Cardiac muscle cell (in vitro differentiated cells and primary cell): ENCODE results near the gene HNRNPUL1. TPM values are rescaled to one million over a fixed set of nuclear protein-coding genes. Genes with fewer than 3 reads are reported as not detected.

ENCODE experiments used
- DNase-seq, 2 donors: peaks; one replicate each; pipeline versions ENCODE4 v3.0.0 to v3.0.0-alpha.2; 2010 to 2017; ENCODE audit warnings: low read depth in 1 of 2, low spot score in 1 of 2
- H3K27ac ChIP-seq: fragments of 200-600 bp; sonication (generic); 2 replicates; pipeline ENCODE4 v1.5.1; 2016
- H3K27me3 ChIP-seq: fragments of 200-600 bp; sonication (generic); 2 replicates; pipeline ENCODE4 v1.6.0; 2016; ENCODE audit warnings: control low read depth
- H3K36me3 ChIP-seq: fragments of 200-600 bp; sonication (generic); 2 replicates; pipeline ENCODE4 v1.5.1; 2016; ENCODE audit warnings: control low read depth
- H3K4me1 ChIP-seq: fragments of 200-600 bp; sonication (generic); 2 replicates; pipeline ENCODE4 v1.8.1; 2017; ENCODE audit warnings: low read depth, mild to moderate bottlenecking, mixed run types
- H3K4me3 ChIP-seq: fragments of 200-600 bp; sonication (generic); 2 replicates; pipeline ENCODE4 v1.5.1; 2016; ENCODE audit warnings: mild to moderate bottlenecking
- H3K9me3 ChIP-seq: fragments of 200-600 bp; sonication (generic); 2 replicates; pipeline ENCODE4 v1.5.1; 2017; ENCODE audit warnings: low read depth, mild to moderate bottlenecking, control low read depth
- CTCF ChIP-seq: IDR thresholded peaks from 2 replicates; pipeline ENCODE4 v1.5.1; 2012; ENCODE audit warnings: low read depth, mild to moderate bottlenecking, low read length
- polyA plus RNA-seq: library from polyadenylated mRNA; unstranded; fragments of >200 nt; fragmentation: Nextera tagmentation; extraction: Ambion mirVana; gene quantifications from 2 replicates; pipeline ENCODE4 v1.2.1, GENCODE V29; 2016
- total RNA-seq: library from RNA; depleted of rRNA; stranded (reverse); fragments of >200 nt; gene quantifications from 2 replicates; pipeline ENCODE4 v1.2.3, GENCODE V29; 2016

The HNRNPUL1 gene
- total and polyA plus RNA-seq, 2 experiments from 2014 or later = 148 to 195 TPM

- H3K27ac ChIP-seq = no peak overlapping the region
- no peak overlapping the region for H3K4me3 ChIP-seq
- H3K9me3 ChIP-seq = no peaks in the 10 kb centered on the region
- TF ChIP-seq CTCF = no peak
- H3K36me3 ChIP-seq = peaks cover 14% of the 10 kb centered on the region
- DNase-seq = no peak
- H3K4me1 ChIP-seq = no peaks in the 10 kb centered on the region
- H3K27me3 ChIP-seq = no peaks in the 10 kb centered on the region
Observed at GRCh38 chr19:41238244-41238643, 25.9 kb upstream of the HNRNPUL1 start.

- H3K36me3 ChIP-seq = peaks cover 14% of the 10 kb centered on the region
- DNase-seq = no peak
- H3K4me1 ChIP-seq = no peaks in the 10 kb centered on the region
- H3K27ac ChIP-seq = no peak overlapping the region
- no peak for TF ChIP-seq CTCF
- H3K4me3 ChIP-seq = no peak overlapping the region
- no peaks in the 10 kb centered on the region for H3K9me3 ChIP-seq
- no peaks in the 10 kb centered on the region for H3K27me3 ChIP-seq
Observed at GRCh38 chr19:41239363-41239762, 24.8 kb upstream of the HNRNPUL1 start.

DNA sequence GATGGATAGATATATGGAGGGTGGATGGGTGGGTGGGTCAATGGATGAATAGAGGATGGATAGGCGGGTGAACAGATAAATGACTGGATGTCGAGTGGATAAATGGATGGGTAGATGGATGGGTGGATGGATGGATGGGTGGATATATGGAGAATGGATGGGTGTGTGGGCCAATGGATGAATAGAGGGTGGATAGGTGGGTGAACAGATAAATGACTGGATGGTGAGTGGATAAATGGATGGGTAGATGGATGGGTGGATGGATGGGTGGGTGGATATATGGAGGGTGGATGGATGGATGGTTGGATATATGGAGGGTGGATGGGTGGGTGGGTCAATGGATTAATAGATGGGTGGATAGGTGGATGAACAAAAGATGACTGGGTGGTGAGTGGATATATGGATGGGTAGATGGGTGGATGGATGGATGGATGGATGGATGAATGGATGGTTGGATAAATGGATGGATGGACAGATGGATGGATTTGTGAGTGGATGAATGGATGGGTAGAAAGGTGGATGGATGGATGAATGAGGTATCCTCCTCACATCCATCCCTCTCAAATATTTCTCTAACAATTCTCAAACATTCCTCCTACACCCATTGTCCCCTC lies 24.1 kb upstream of the HNRNPUL1 start:
- peaks cover 14% of the 10 kb centered on the region for H3K36me3 ChIP-seq
- H3K4me1 ChIP-seq = no peaks in the 10 kb centered on the region
- TF ChIP-seq CTCF = no peak
- no peak overlapping the region for H3K27ac ChIP-seq
- H3K27me3 ChIP-seq = no peaks in the 10 kb centered on the region
- H3K9me3 ChIP-seq = no peaks in the 10 kb centered on the region
- no peak for DNase-seq
- H3K4me3 ChIP-seq = no peak overlapping the region

DNA sequence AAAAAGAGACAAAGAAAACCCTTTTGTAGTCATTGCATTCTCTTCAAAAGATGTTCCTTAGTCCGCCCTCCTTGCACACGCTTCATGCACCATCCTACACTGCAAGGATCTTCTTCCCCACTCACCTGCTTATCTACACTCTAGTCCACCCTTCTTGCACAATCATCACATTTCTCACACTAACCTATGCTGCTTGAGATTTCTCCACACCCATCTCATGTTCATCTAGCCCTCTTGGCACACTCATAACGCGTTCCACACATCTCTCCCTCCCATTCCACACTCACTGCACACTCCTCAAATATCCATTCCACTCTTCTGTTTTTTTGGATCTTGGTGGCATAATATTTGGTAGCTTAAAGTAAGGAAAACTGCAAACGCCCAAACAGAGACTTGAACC lies 22.3 kb upstream of the HNRNPUL1 start:
- TF ChIP-seq CTCF = no peak
- Histone ChIP-seq H3K9me3 (no peaks in the 10 kb centered on the region), H3K4me1 (no peaks in the 10 kb centered on the region), H3K27ac (no peak overlapping the region), H3K36me3 (peaks cover 14% of the 10 kb centered on the region), H3K4me3 (no peak overlapping the region), H3K27me3 (no peaks in the 10 kb centered on the region)
- DNase-seq = no peak

DNA sequence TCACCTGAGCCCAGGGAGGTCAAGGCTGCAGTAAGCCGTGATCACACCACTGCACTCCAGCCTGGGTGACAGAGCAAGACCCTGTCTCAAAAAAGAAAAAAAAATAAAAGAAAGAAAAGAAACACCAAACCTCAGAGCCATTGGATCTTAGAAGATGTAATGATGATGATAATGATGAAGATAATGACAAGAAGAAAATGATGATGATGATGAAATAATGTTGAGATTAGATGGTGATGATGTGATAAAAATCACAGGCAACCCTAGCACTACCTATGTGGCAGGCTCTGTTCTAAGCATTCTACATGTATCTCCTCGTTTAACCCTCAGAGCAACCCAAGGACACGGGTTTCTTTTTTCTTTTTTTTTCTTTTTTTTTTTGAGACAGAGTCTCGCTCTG lies 20.1 kb upstream of the HNRNPUL1 start:
- Histone ChIP-seq H3K4me1 (no peaks in the 10 kb centered on the region), H3K27me3 (no peaks in the 10 kb centered on the region), H3K27ac (no peak overlapping the region), H3K9me3 (no peaks in the 10 kb centered on the region), H3K36me3 (peaks cover 17% of the 10 kb centered on the region), H3K4me3 (no peak overlapping the region)
- DNase-seq = no peak
- no peak for TF ChIP-seq CTCF
